Activated gamma-delta T cell treated with anti-CD3 and anti-CD28 coated beads, Interleukin-2, amount 50 U/mL, for 16 hours (primary cell): Measurements from ENCODE around the gene TMEM217.

Experiments used
- DNase-seq: peaks from one replicate; pipeline ENCODE4 v3.0.0-alpha.2; 2020; ENCODE audit warnings: low read depth

The TMEM217 gene

GRCh38 chr6:37280162-37280887, 22.4 kb upstream of the TMEM217 start:
- no peak for DNase-seq

GRCh38 chr6:37279366-37280134, 21.6 kb upstream of the TMEM217 start:
- no peak for DNase-seq

GRCh38 chr6:37277001-37277409, 19.1 kb upstream of the TMEM217 start:
- no peak for DNase-seq

- DNase-seq = no peak
Observed at GRCh38 chr6:37275350-37275749, 17.4 kb upstream of the TMEM217 start.

GRCh38 chr6:37273690-37274089, 15.7 kb upstream of the TMEM217 start:
- DNase-seq = no peak

GRCh38 chr6:37272834-37273566, 15.1 kb upstream of the TMEM217 start:
- no peak for DNase-seq

GRCh38 chr6:37269105-37269504, 11.2 kb upstream of the TMEM217 start:
- no peak for DNase-seq

- DNase-seq = no peak
Observed at GRCh38 chr6:37265860-37266259, 7.9 kb upstream of the TMEM217 start.

- no peak for DNase-seq
Observed at GRCh38 chr6:37265001-37265400, 7.1 kb upstream of the TMEM217 start.

- no peak for DNase-seq
Observed at GRCh38 chr6:37262446-37263026, 4.6 kb upstream of the TMEM217 start.

- DNase-seq = no peak
Observed at GRCh38 chr6:37261198-37261597, 3.3 kb upstream of the TMEM217 start.

- no peak for DNase-seq
Observed at GRCh38 chr6:37260444-37260843, 2.5 kb upstream of the TMEM217 start.

GRCh38 chr6:37260040-37260439, 2.1 kb upstream of the TMEM217 start:
- DNase-seq = no peak

- DNase-seq = no peak
Observed at GRCh38 chr6:37259191-37259590, 1.2 kb upstream of the TMEM217 start.

- no peak for DNase-seq
Observed at GRCh38 chr6:37258405-37259105, 611 bp upstream of the TMEM217 start.

GRCh38 chr6:37257320-37257633, 667 bp downstream of the TMEM217 start:
- DNase-seq = no peak

- DNase-seq = no peak
Observed at GRCh38 chr6:37256692-37257319, 1.1 kb downstream of the TMEM217 start.

GRCh38 chr6:37254881-37255280, 3.1 kb downstream of the TMEM217 start:
- DNase-seq = no peak

GRCh38 chr6:37253486-37254007, 4.4 kb downstream of the TMEM217 start:
- no peak for DNase-seq

GRCh38 chr6:37251211-37251780, 6.6 kb downstream of the TMEM217 start:
- no peak for DNase-seq
